ENCODE data around the gene PON2.
"Not testable (repeated sequence)": the region's sequence is repeated elsewhere in the genome, so short reads cannot be mapped to it uniquely, and the experiment has no call there.

Gene PON2

GRCh38 chr7:95398155-95398940 lies 36.5 kb downstream of the PON2 start:
- DNase-seq = peak; percentile 12

- no peak for DNase-seq
These were observed 37.4 kb downstream of the PON2 start for GRCh38 chr7:95397381-95397780.

GRCh38 chr7:95396136-95397032 lies 38.4 kb downstream of the PON2 start, which contains the start of gene PON3:
PON3 (minus strand) TSS chr7:95396375; CDS start chr7:95396350, 25 bp downstream.
- DNase-seq = peak; percentile 71

GRCh38 chr7:95395755-95396135 lies 39.1 kb downstream of the PON2 start:
- DNase-seq = no peak

- DNase-seq = no peak
These were observed 40.5 kb downstream of the PON2 start for GRCh38 chr7:95394370-95394769.

GRCh38 chr7:95391761-95392160 lies 43.1 kb downstream of the PON2 start:
- DNase-seq = no peak

GRCh38 chr7:95389516-95389915 lies 45.3 kb downstream of the PON2 start:
- no peak for DNase-seq

- not testable (repeated sequence) for DNase-seq
These were observed 55.4 kb downstream of the PON2 start for GRCh38 chr7:95379457-95379856.

GRCh38 chr7:95376632-95377400 lies 58.0 kb downstream of the PON2 start:
- no peak for DNase-seq

- no peak for DNase-seq
These were observed 59.1 kb downstream of the PON2 start for GRCh38 chr7:95375591-95376257.

GRCh38 chr7:95373323-95373722 lies 61.5 kb downstream of the PON2 start:
- DNase-seq = no peak

GRCh38 chr7:95368235-95368634 lies 66.6 kb downstream of the PON2 start:
- DNase-seq = no peak

- DNase-seq = no peak
These were observed 67.2 kb downstream of the PON2 start for GRCh38 chr7:95367606-95368005.

- DNase-seq = no peak
These were observed 69.7 kb downstream of the PON2 start for GRCh38 chr7:95365151-95365550.

- DNase-seq = no peak
These were observed 77.2 kb downstream of the PON2 start for GRCh38 chr7:95357623-95358022.
